ENCODE measurements around the gene NAV2. TPM values are rescaled to one million over a fixed set of nuclear protein-coding genes. Genes with fewer than 3 reads are reported as not detected.

The NAV2 gene
- total and polyA plus RNA-seq, 11 donors: 7.6 to 46.5 (median 20.2) TPM

DNA sequence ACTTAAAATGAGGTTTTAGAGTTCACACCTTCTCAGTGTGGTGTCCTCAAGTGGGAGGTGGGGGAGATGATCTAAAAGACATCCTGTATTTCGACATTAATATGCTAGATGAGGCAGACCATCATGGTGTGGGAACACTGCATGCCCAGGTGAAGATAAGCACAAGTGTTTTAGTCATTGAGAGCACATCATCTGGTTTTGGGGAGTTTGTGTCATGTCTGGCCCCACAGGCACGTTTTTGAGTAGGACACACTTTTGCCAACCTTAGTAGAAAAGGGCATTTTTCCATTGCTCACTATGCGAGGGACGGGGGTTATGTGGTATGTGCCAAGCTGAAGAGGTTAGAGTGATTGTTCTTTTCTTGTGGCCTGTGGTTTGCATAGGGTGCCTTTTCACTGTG, 258.3 kb downstream of the NAV2 start:
- no peaks in the 10 kb centered on the region for H3K9me3 ChIP-seq
- TF ChIP-seq, protein P1, sequence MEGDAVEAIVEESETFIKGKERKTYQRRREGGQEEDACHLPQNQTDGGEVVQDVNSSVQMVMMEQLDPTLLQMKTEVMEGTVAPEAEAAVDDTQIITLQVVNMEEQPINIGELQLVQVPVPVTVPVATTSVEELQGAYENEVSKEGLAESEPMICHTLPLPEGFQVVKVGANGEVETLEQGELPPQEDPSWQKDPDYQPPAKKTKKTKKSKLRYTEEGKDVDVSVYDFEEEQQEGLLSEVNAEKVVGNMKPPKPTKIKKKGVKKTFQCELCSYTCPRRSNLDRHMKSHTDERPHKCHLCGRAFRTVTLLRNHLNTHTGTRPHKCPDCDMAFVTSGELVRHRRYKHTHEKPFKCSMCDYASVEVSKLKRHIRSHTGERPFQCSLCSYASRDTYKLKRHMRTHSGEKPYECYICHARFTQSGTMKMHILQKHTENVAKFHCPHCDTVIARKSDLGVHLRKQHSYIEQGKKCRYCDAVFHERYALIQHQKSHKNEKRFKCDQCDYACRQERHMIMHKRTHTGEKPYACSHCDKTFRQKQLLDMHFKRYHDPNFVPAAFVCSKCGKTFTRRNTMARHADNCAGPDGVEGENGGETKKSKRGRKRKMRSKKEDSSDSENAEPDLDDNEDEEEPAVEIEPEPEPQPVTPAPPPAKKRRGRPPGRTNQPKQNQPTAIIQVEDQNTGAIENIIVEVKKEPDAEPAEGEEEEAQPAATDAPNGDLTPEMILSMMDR (IDR thresholded peaks at IDR 0.05): no peak
- peaks cover 0 to 11% (median 0%) of the 10 kb centered on the region in 9 donors for H3K36me3 ChIP-seq
- 63 to 83% (median 72%) methylated on average over 4 of the region's 4 CpGs for WGBS, 4 donors
- H3K4me3 ChIP-seq: no peak overlapping the region
- DNase-seq: no peak
- H3K4me1 ChIP-seq: peaks cover 0 to 30% (median 2%) of the 10 kb centered on the region in 12 donors
- intact Hi-C loops (cut with DNase I): no loop called here
- ATAC-seq: no peak
- no peak overlapping the region for H3K27ac ChIP-seq
- H3K27me3 ChIP-seq: no peaks in the 10 kb centered on the region

- H3K9me3 ChIP-seq: no peaks in the 10 kb centered on the region
- H3K27ac ChIP-seq: peak overlapping the region in 4 of 12 donors; percentile 1 to 51 (median 26)
- H3K4me1 ChIP-seq: peaks cover 0 to 30% (median 2%) of the 10 kb centered on the region in 12 donors
- WGBS, 4 donors: 22 to 57% (median 37%) methylated on average over 2 of the region's 2 CpGs
- TF ChIP-seq POLR2A (IDR thresholded peaks at IDR 0.05): no peak
- TF ChIP-seq, protein P1 (IDR thresholded peaks at IDR 0.05): no peak
- DNase-seq (no peak), ATAC-seq (peak; percentile 44 to 77 (median 60))
- H3K36me3 ChIP-seq: peaks cover 0 to 8% (median 0%) of the 10 kb centered on the region in 9 donors
- intact Hi-C loops (cut with DNase I): no loop called here
- H3K27me3 ChIP-seq: no peaks in the 10 kb centered on the region
- no peak overlapping the region for H3K4me3 ChIP-seq
Observed at GRCh38 chr11:19972091-19972490, 259.5 kb downstream of the NAV2 start.

- Histone ChIP-seq H3K36me3 (peaks cover 0 to 8% (median 0%) of the 10 kb centered on the region in 9 donors), H3K27me3 (no peaks in the 10 kb centered on the region), H3K27ac (peak overlapping the region in 4 of 12 donors; percentile 0 to 51 (median 20)), H3K9me3 (no peaks in the 10 kb centered on the region), H3K4me3 (no peak overlapping the region), H3K4me1 (peaks cover 0 to 30% (median 2%) of the 10 kb centered on the region in 12 donors)
- WGBS, 4 donors: 87 to 99% (median 91%) methylated on average over 1 of the region's 1 CpG
- intact Hi-C loops (cut with DNase I): no loop called here
- ATAC-seq (no peak), DNase-seq (no peak)
- TF ChIP-seq, protein P1 (IDR thresholded peaks at IDR 0.05): no peak
- TF ChIP-seq POLR2A (IDR thresholded peaks at IDR 0.05): no peak
Observed at GRCh38 chr11:19972651-19973050, 260.0 kb downstream of the NAV2 start.

- Histone ChIP-seq H3K9me3 (no peaks in the 10 kb centered on the region), H3K27me3 (no peaks in the 10 kb centered on the region), H3K4me1 (peaks cover 0 to 30% (median 2%) of the 10 kb centered on the region in 12 donors), H3K36me3 (peaks cover 0 to 8% (median 0%) of the 10 kb centered on the region in 9 donors), H3K4me3 (no peak overlapping the region), H3K27ac (peak overlapping the region in 1 of 12 donors; percentile 1)
- no peak for TF ChIP-seq POLR2A (IDR thresholded peaks at IDR 0.05)
- TF ChIP-seq, protein P1 (IDR thresholded peaks at IDR 0.05): no peak
- WGBS, 4 donors: 88 to 96% (median 91%) methylated on average over 5 of the region's 5 CpGs
- intact Hi-C loops (cut with DNase I): no loop called here
- ATAC-seq (no peak), DNase-seq (no peak)
Observed at GRCh38 chr11:19973136-19973635, 260.5 kb downstream of the NAV2 start.
